ENCODE results near the gene RASGRF1.
A peak's percentile ranks its signal among the peaks of the same experiment; 100 is the strongest.

The RASGRF1 gene

GRCh38 chr15:79090487-79091203 is at the start of gene RASGRF1:
TSS of gene RASGRF1 (minus strand) at chr15:79090780. CDS start at chr15:79090498, 282 bp downstream.
- Mint-ChIP-seq H3K27me3 (peaks cover 70 to 81% of the 10 kb centered on the region in 2 donors), H3K27ac (peak within 1 kb of the TSS; percentile 88), H3K4me3 (peak within 1 kb of the TSS; percentile 85 to 89), H3K4me1 (peaks cover 24 to 29% of the 10 kb centered on the region in 2 donors), H3K9me3 (peaks cover 1 to 4% of the 10 kb centered on the region in 2 donors), H3K36me3 (peaks cover 0 to 7% of the 10 kb centered on the region in 2 donors)
- ATAC-seq (replicated peaks) (peak; percentile 20 to 21), DNase-seq (no peak)

- H3K9me3 Mint-ChIP-seq = peaks cover 5% of the 10 kb centered on the region in 2 donors
- no peak overlapping the region for H3K4me3 Mint-ChIP-seq
- ATAC-seq (replicated peaks) (no peak), DNase-seq (no peak)
- H3K4me1 Mint-ChIP-seq = peaks cover 5 to 14% of the 10 kb centered on the region in 2 donors
- peaks cover 3 to 7% of the 10 kb centered on the region in 2 donors for H3K36me3 Mint-ChIP-seq
- H3K27ac Mint-ChIP-seq = no peak overlapping the region
- peaks cover 59% of the 10 kb centered on the region in 2 donors for H3K27me3 Mint-ChIP-seq
Measured at GRCh38 chr15:79136434-79137046, 46.0 kb upstream of the RASGRF1 start.

- DNase-seq (no peak), ATAC-seq (replicated peaks) (no peak)
- Mint-ChIP-seq H3K36me3 (peaks cover 2 to 7% of the 10 kb centered on the region in 2 donors), H3K4me3 (no peak overlapping the region), H3K4me1 (peaks cover 5 to 14% of the 10 kb centered on the region in 2 donors), H3K9me3 (peaks cover 7 to 8% of the 10 kb centered on the region in 2 donors), H3K27me3 (peaks cover 58 to 63% of the 10 kb centered on the region in 2 donors), H3K27ac (no peak overlapping the region)
Measured at GRCh38 chr15:79133309-79133708, 42.7 kb upstream of the RASGRF1 start.

GRCh38 chr15:79132770-79133169 is 42.2 kb upstream of the RASGRF1 start:
- Mint-ChIP-seq H3K27ac (no peak overlapping the region), H3K4me3 (no peak overlapping the region), H3K36me3 (peaks cover 2 to 7% of the 10 kb centered on the region in 2 donors), H3K27me3 (peaks cover 54 to 62% of the 10 kb centered on the region in 2 donors), H3K4me1 (peaks cover 5 to 14% of the 10 kb centered on the region in 2 donors), H3K9me3 (peaks cover 7 to 10% of the 10 kb centered on the region in 2 donors)
- peak; percentile 40 to 55 for ATAC-seq (replicated peaks)
- no peak for DNase-seq

- Mint-ChIP-seq H3K9me3 (peaks cover 7 to 14% of the 10 kb centered on the region in 2 donors), H3K4me1 (peaks cover 5 to 14% of the 10 kb centered on the region in 2 donors), H3K27ac (no peak overlapping the region), H3K4me3 (no peak overlapping the region), H3K27me3 (peaks cover 54 to 66% of the 10 kb centered on the region in 2 donors), H3K36me3 (peaks cover 2 to 7% of the 10 kb centered on the region in 2 donors)
- ATAC-seq (replicated peaks) (peak; percentile 84 to 86), DNase-seq (no peak)
Measured at GRCh38 chr15:79132361-79132760, 41.8 kb upstream of the RASGRF1 start.

GRCh38 chr15:79130535-79131130 is 40.1 kb upstream of the RASGRF1 start:
- Mint-ChIP-seq H3K27ac (no peak overlapping the region), H3K4me3 (no peak overlapping the region), H3K36me3 (peaks cover 2 to 7% of the 10 kb centered on the region in 2 donors), H3K4me1 (peaks cover 5 to 14% of the 10 kb centered on the region in 2 donors), H3K9me3 (peaks cover 7 to 16% of the 10 kb centered on the region in 2 donors), H3K27me3 (peaks cover 50 to 62% of the 10 kb centered on the region in 2 donors)
- DNase-seq = no peak
- no peak for ATAC-seq (replicated peaks)

- no peak for ATAC-seq (replicated peaks)
- Mint-ChIP-seq H3K36me3 (peaks cover 2 to 7% of the 10 kb centered on the region in 2 donors), H3K27me3 (peaks cover 55 to 66% of the 10 kb centered on the region in 2 donors), H3K4me3 (no peak overlapping the region), H3K9me3 (peaks cover 7 to 16% of the 10 kb centered on the region in 2 donors), H3K27ac (no peak overlapping the region), H3K4me1 (peaks cover 5 to 21% of the 10 kb centered on the region in 2 donors)
- DNase-seq = no peak
Measured at GRCh38 chr15:79129235-79129634, 38.7 kb upstream of the RASGRF1 start.

GRCh38 chr15:79128556-79128955 is 38.0 kb upstream of the RASGRF1 start:
- peaks cover 51 to 61% of the 10 kb centered on the region in 2 donors for H3K27me3 Mint-ChIP-seq
- H3K36me3 Mint-ChIP-seq = peaks cover 2 to 7% of the 10 kb centered on the region in 2 donors
- no peak for DNase-seq
- ATAC-seq (replicated peaks) = no peak
- no peak overlapping the region for H3K27ac Mint-ChIP-seq
- H3K4me1 Mint-ChIP-seq = peaks cover 5 to 21% of the 10 kb centered on the region in 2 donors
- H3K9me3 Mint-ChIP-seq = peaks cover 7 to 16% of the 10 kb centered on the region in 2 donors
- H3K4me3 Mint-ChIP-seq = no peak overlapping the region

- Mint-ChIP-seq H3K27me3 (peaks cover 35 to 47% of the 10 kb centered on the region in 2 donors), H3K4me3 (no peak overlapping the region), H3K27ac (peak overlapping the region; percentile 70), H3K9me3 (peaks cover 2 to 8% of the 10 kb centered on the region in 2 donors), H3K36me3 (no peaks in the 10 kb centered on the region), H3K4me1 (peaks cover 0 to 7% of the 10 kb centered on the region in 2 donors)
- no peak for DNase-seq
- no peak for ATAC-seq (replicated peaks)
Measured at GRCh38 chr15:79124388-79124787, 33.8 kb upstream of the RASGRF1 start.

GRCh38 chr15:79122991-79123390 is 32.4 kb upstream of the RASGRF1 start:
- peaks cover 0 to 7% of the 10 kb centered on the region in 2 donors for H3K4me1 Mint-ChIP-seq
- no peak for DNase-seq
- no peak for ATAC-seq (replicated peaks)
- H3K36me3 Mint-ChIP-seq = no peaks in the 10 kb centered on the region
- H3K27me3 Mint-ChIP-seq = peaks cover 32 to 36% of the 10 kb centered on the region in 2 donors
- no peak overlapping the region for H3K4me3 Mint-ChIP-seq
- H3K27ac Mint-ChIP-seq = no peak overlapping the region
- peaks cover 0 to 8% of the 10 kb centered on the region in 2 donors for H3K9me3 Mint-ChIP-seq

GRCh38 chr15:79122391-79122790 is 31.8 kb upstream of the RASGRF1 start:
- ATAC-seq (replicated peaks) (no peak), DNase-seq (no peak)
- Mint-ChIP-seq H3K4me1 (peaks cover 0 to 7% of the 10 kb centered on the region in 2 donors), H3K27ac (no peak overlapping the region), H3K36me3 (no peaks in the 10 kb centered on the region), H3K27me3 (peaks cover 30 to 31% of the 10 kb centered on the region in 2 donors), H3K9me3 (peaks cover 0 to 3% of the 10 kb centered on the region in 2 donors), H3K4me3 (no peak overlapping the region)

GRCh38 chr15:79121571-79121970 is 31.0 kb upstream of the RASGRF1 start:
- ATAC-seq (replicated peaks) (no peak), DNase-seq (no peak)
- peaks cover 0 to 7% of the 10 kb centered on the region in 2 donors for H3K4me1 Mint-ChIP-seq
- H3K27ac Mint-ChIP-seq = no peak overlapping the region
- H3K36me3 Mint-ChIP-seq = no peaks in the 10 kb centered on the region
- no peak overlapping the region for H3K4me3 Mint-ChIP-seq
- no peaks in the 10 kb centered on the region for H3K9me3 Mint-ChIP-seq
- peaks cover 25 to 28% of the 10 kb centered on the region in 2 donors for H3K27me3 Mint-ChIP-seq

GRCh38 chr15:79117442-79118204 is 27.0 kb upstream of the RASGRF1 start:
- no peak overlapping the region for H3K27ac Mint-ChIP-seq
- no peaks in the 10 kb centered on the region for H3K36me3 Mint-ChIP-seq
- peaks cover 29 to 33% of the 10 kb centered on the region in 2 donors for H3K27me3 Mint-ChIP-seq
- ATAC-seq (replicated peaks) (no peak), DNase-seq (no peak)
- H3K9me3 Mint-ChIP-seq = peaks cover 0 to 2% of the 10 kb centered on the region in 2 donors
- no peak overlapping the region for H3K4me3 Mint-ChIP-seq
- no peaks in the 10 kb centered on the region for H3K4me1 Mint-ChIP-seq

GRCh38 chr15:79116771-79117170 is 26.2 kb upstream of the RASGRF1 start:
- Mint-ChIP-seq H3K27ac (no peak overlapping the region), H3K27me3 (peaks cover 33% of the 10 kb centered on the region in 2 donors), H3K9me3 (peaks cover 0 to 5% of the 10 kb centered on the region in 2 donors), H3K36me3 (no peaks in the 10 kb centered on the region), H3K4me1 (no peaks in the 10 kb centered on the region), H3K4me3 (no peak overlapping the region)
- no peak for ATAC-seq (replicated peaks)
- DNase-seq = no peak

Data from stimulated activated naive B cell treated with anti-CD40 and anti-IgM and Interleukin-4, amounts not matched to agents 10 μg/mL and 1 μg/mL and 100 μg/mL, for 72 hours (primary cell).